Measurements from ENCODE around the gene LRMDA.

- TF ChIP-seq E2F6 (IDR thresholded peaks at IDR 0.05; ENCODE audit: borderline replicate concordance, low read depth): no peak
- no peak for TF ChIP-seq POLR2A (IDR thresholded peaks at IDR 0.05; ENCODE audit: low read length)
- no peak for TF ChIP-seq CTCF (IDR thresholded peaks at IDR 0.05)
Measured at GRCh38 chr10:75736889-75737579, 305.6 kb downstream of the LRMDA start.

All from A549 (cell line).